K562 (cell line): ENCODE results near the gene ETV7. TPM values are rescaled to one million over a fixed set of nuclear protein-coding genes. Genes with fewer than 3 reads are reported as not detected.

ENCODE experiments used
- CBX1 ChIP-seq: sonication (generic); IDR thresholded peaks from 2 replicates; pipeline ENCODE4 v1.6.1; 2016; ENCODE audit warnings: antibody characterized with exemption, low read depth, mild to moderate bottlenecking
- CXXC5 ChIP-seq: fragments of 250-450 bp; sonication (Bioruptor Pico); IDR thresholded peaks from 2 replicates; pipeline ENCODE4 v1.8.0; 2022; ENCODE audit warnings: inconsistent platforms, mild to moderate bottlenecking, moderate library complexity
- ELF1 ChIP-seq: fragments of 200-800 bp; sonication (Bioruptor generic); IDR thresholded peaks from 2 replicates; pipeline ENCODE4 v1.6.1; 2016; ENCODE audit warnings: missing genetic modification characterization, missing compliant biosample characterization
- FOXK1 ChIP-seq: sonication (generic); formaldehyde crosslinking; IDR thresholded peaks from 2 replicates; pipeline ENCODE4 v1.8.0; 2022; ENCODE audit warnings: missing genetic modification reagents, mild to moderate bottlenecking, borderline replicate concordance
- NONO ChIP-seq, 2 experiments: fragments of 200-400 bp in 1 of 2; fragments of 450-650 bp in 1 of 2; formaldehyde crosslinking in 1 of 2; IDR thresholded peaks; 2 replicates each; pipeline ENCODE4 v1.6.1; 2017; ENCODE audit warnings: low read depth in 2 of 2, mild to moderate bottlenecking in 2 of 2, moderate library complexity in 2 of 2, low read length in 1 of 2
- PCBP2 ChIP-seq: fragments of 200-400 bp; formaldehyde crosslinking; IDR thresholded peaks from 2 replicates; pipeline ENCODE4 v1.6.1; 2018; ENCODE audit warnings: low read length, low read depth, mild to moderate bottlenecking, moderate library complexity; ENCODE audit not compliant: poor library complexity, severe bottlenecking
- POLR2B ChIP-seq: fragments of 450-650 bp; IDR thresholded peaks from 2 replicates; pipeline ENCODE4 v1.6.1; 2018; ENCODE audit warnings: low read depth; ENCODE audit not compliant: partially characterized antibody
- PPARD ChIP-seq: fragments of 250-450 bp; sonication (Bioruptor Pico); IDR thresholded peaks from 2 replicates; pipeline ENCODE4 v1.8.0; 2022; ENCODE audit warnings: inconsistent platforms, mild to moderate bottlenecking, moderate library complexity
- YBX1 ChIP-seq: fragments of 450-650 bp; IDR thresholded peaks from 2 replicates; pipeline ENCODE4 v1.7.1; 2016; ENCODE audit warnings: mild to moderate bottlenecking
- polyA plus RNA-seq, 8 experiments: library from polyadenylated mRNA; depleted of rRNA in 4 of 8; stranded (reverse) in 5 of 8; unstranded in 3 of 8; fragments of >200 nt; fragmentation: Nextera tagmentation in 2 of 8; fragmentation: Illumina TruSeq in 1 of 8; extraction: Ambion mirVana in 2 of 8; extraction: Trizol in 1 of 8; gene quantifications; 2 replicates each; pipeline versions ENCODE4 v1.2.1 to v1.2.3, GENCODE V29; 2011 to 2014; ENCODE audit warnings: inconsistent platforms in 1 of 8, missing spikeins in 1 of 8
- total RNA-seq, 7 experiments: library from RNA; depleted of rRNA in 6 of 7; stranded (reverse); fragments of >200 nt in 6 of 7; fragmentation: Illumina TruSeq in 2 of 7; extraction: Trizol in 2 of 7; gene quantifications; 2 replicates each; pipeline versions ENCODE4 v1.2.1 to v1.2.3, GENCODE V29; 2011 to 2021; ENCODE audit warnings: low replicate concordance in 1 of 7
- TF ChIP-seq, protein P1 (sequence below): fragments of 450-650 bp; IDR thresholded peaks from 2 replicates; pipeline ENCODE4 v1.7.1; 2018; ENCODE audit warnings: mild to moderate bottlenecking, low read depth; ENCODE audit not compliant: partially characterized antibody
- TF ChIP-seq, protein P2 (sequence below): fragments of 450-650 bp; conservative IDR thresholded peaks from 2 replicates; pipeline ENCODE4 v1.6.1; 2016; ENCODE audit warnings: missing genetic modification characterization, low read depth, mild to moderate bottlenecking, missing compliant biosample characterization, moderate library complexity
- TF ChIP-seq, protein P3 (sequence below): fragments of 150-350 bp; conservative IDR thresholded peaks from 2 replicates; pipeline ENCODE4 v1.6.1; 2014; ENCODE audit warnings: low read length
- TF ChIP-seq, protein P4 (sequence below): fragments of 450-650 bp; IDR thresholded peaks from 2 replicates; pipeline ENCODE4 v1.6.1; 2018; ENCODE audit not compliant: partially characterized antibody

ETV7 gene
- total and polyA plus RNA-seq, 9 of the 15 experiments (the other 6 are each of a cell fraction or from before 2014, with no cell fraction given) = 0.07 to 0.22 (median 0.14) TPM; not detected in 3

DNA sequence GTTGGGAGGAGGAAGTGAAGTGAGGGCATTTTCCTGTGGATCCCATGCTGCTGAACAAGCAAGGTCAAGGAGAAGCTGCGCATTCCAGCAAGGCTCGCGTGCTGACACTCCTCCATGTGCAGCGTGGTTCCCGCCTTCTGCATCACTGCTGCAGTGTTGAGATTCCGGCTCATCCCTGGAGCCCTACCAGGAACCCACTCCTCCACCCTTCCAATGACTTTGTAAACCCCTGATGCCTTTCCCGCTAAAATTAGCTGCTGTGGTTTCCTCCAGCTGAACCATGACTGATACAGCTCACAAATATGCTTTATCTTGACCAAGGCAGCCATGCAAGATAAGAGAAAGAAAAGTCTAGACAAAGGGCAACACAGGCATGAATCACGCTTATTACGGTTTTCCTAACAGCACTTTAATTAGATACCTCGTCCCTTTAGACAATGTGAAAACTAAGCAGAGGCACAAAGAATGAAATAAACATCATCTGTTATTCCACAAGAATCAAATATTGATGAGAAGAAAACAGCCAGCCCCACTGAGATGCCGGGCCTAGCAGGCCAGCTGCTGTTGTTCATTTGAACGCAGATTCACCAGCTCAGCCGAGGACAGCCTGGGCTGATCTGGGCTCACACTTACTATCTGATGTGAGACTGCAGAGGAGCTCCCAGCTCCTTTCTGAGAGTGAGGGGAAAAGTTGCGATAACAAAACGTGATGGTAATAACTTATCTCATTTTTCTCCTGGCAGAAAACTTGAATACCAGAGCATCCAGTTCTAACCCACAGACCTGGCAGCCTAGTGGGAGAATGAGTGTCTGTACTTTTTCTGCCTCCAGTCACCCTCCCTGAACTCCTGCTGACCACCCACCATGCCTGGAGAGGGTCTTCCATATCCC lies 36.5 kb downstream of the ETV7 start (continued):
- TF ChIP-seq, protein P1, sequence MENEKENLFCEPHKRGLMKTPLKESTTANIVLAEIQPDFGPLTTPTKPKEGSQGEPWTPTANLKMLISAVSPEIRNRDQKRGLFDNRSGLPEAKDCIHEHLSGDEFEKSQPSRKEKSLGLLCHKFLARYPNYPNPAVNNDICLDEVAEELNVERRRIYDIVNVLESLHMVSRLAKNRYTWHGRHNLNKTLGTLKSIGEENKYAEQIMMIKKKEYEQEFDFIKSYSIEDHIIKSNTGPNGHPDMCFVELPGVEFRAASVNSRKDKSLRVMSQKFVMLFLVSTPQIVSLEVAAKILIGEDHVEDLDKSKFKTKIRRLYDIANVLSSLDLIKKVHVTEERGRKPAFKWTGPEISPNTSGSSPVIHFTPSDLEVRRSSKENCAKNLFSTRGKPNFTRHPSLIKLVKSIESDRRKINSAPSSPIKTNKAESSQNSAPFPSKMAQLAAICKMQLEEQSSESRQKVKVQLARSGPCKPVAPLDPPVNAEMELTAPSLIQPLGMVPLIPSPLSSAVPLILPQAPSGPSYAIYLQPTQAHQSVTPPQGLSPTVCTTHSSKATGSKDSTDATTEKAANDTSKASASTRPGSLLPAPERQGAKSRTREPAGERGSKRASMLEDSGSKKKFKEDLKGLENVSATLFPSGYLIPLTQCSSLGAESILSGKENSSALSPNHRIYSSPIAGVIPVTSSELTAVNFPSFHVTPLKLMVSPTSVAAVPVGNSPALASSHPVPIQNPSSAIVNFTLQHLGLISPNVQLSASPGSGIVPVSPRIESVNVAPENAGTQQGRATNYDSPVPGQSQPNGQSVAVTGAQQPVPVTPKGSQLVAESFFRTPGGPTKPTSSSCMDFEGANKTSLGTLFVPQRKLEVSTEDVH = peak; percentile 99
- TF ChIP-seq FOXK1 (CRISPR knock-in tag) = no peak
- TF ChIP-seq ELF1 (tag) = no peak
- TF ChIP-seq NONO (IDR thresholded peaks at IDR 0.05; ENCODE audit: low read depth in 2 of 2, low read length in 1 of 2) = no peak
- TF ChIP-seq, protein P2, sequence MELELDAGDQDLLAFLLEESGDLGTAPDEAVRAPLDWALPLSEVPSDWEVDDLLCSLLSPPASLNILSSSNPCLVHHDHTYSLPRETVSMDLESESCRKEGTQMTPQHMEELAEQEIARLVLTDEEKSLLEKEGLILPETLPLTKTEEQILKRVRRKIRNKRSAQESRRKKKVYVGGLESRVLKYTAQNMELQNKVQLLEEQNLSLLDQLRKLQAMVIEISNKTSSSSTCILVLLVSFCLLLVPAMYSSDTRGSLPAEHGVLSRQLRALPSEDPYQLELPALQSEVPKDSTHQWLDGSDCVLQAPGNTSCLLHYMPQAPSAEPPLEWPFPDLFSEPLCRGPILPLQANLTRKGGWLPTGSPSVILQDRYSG = no peak
- peak; percentile 82 for TF ChIP-seq CXXC5
- TF ChIP-seq, protein P3, sequence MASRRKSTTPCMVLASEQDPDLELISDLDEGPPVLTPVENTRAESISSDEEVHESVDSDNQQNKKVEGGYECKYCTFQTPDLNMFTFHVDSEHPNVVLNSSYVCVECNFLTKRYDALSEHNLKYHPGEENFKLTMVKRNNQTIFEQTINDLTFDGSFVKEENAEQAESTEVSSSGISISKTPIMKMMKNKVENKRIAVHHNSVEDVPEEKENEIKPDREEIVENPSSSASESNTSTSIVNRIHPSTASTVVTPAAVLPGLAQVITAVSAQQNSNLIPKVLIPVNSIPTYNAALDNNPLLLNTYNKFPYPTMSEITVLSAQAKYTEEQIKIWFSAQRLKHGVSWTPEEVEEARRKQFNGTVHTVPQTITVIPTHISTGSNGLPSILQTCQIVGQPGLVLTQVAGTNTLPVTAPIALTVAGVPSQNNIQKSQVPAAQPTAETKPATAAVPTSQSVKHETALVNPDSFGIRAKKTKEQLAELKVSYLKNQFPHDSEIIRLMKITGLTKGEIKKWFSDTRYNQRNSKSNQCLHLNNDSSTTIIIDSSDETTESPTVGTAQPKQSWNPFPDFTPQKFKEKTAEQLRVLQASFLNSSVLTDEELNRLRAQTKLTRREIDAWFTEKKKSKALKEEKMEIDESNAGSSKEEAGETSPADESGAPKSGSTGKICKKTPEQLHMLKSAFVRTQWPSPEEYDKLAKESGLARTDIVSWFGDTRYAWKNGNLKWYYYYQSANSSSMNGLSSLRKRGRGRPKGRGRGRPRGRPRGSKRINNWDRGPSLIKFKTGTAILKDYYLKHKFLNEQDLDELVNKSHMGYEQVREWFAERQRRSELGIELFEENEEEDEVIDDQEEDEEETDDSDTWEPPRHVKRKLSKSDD = no peak
- no peak for TF ChIP-seq PCBP2
- no peak for TF ChIP-seq PPARD
- TF ChIP-seq, protein P4, sequence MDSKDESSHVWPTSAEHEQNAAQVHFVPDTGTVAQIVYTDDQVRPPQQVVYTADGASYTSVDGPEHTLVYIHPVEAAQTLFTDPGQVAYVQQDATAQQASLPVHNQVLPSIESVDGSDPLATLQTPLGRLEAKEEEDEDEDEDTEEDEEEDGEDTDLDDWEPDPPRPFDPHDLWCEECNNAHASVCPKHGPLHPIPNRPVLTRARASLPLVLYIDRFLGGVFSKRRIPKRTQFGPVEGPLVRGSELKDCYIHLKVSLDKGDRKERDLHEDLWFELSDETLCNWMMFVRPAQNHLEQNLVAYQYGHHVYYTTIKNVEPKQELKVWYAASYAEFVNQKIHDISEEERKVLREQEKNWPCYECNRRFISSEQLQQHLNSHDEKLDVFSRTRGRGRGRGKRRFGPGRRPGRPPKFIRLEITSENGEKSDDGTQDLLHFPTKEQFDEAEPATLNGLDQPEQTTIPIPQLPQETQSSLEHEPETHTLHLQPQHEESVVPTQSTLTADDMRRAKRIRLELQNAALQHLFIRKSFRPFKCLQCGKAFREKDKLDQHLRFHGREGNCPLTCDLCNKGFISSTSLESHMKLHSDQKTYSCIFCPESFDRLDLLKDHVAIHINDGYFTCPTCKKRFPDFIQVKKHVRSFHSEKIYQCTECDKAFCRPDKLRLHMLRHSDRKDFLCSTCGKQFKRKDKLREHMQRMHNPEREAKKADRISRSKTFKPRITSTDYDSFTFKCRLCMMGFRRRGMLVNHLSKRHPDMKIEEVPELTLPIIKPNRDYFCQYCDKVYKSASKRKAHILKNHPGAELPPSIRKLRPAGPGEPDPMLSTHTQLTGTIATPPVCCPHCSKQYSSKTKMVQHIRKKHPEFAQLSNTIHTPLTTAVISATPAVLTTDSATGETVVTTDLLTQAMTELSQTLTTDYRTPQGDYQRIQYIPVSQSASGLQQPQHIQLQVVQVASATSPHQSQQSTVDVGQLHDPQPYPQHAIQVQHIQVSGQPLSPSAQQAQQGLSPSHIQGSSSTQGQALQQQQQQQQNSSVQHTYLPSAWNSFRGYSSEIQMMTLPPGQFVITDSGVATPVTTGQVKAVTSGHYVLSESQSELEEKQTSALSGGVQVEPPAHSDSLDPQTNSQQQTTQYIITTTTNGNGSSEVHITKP = peak; percentile 56
- TF ChIP-seq CBX1 = no peak
- no peak for TF ChIP-seq POLR2B
- no peak for TF ChIP-seq YBX1
